ENCODE data around the gene BCAS3. TPM values are rescaled to one million over a fixed set of nuclear protein-coding genes. Genes with fewer than 3 reads are reported as not detected.

The BCAS3 gene
- total RNA-seq, 1 donor from 2014 or later, result 14.5 TPM

DNA sequence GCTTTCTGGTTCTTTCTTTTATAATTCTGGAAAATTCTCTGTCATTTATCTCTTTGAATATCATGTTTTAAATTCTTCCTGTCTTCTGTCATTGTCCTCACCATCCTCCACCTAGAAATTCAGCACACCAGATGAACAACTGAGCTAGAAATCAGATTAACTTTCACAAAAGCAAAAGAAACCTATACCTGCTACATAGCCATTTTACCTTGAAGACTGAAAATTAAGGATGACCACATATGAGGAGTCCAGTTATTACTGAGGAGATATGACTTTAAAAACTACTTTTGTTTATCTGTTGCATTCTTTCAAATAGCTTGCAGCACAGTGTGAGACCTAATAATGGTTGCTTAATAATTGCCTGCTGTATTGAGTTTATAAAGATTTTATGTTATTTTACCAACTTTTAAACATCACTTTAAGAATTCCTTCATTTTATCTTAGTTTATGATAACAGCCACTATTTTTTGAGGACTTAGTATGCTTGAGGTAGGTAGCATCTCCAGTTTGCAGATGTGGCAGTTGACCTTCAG is 104.3 kb downstream of the BCAS3 start:
- H3K4me3 Mint-ChIP-seq (ENCODE audit: unreplicated experiment), result no peak overlapping the region
- no peaks in the 10 kb centered on the region for H3K36me3 Mint-ChIP-seq (ENCODE audit: low read depth, unreplicated experiment)
- Histone ChIP-seq H3K4me1 (ENCODE audit: insufficient read depth, low read length) (no peaks in the 10 kb centered on the region), H3K27ac (ENCODE audit: low read depth, low read length) (no peak overlapping the region), H3K27me3 (ENCODE audit: insufficient read depth, low read length) (no peaks in the 10 kb centered on the region), H3K9ac (ENCODE audit: low read length) (no peak overlapping the region), H3K36me3 (ENCODE audit: insufficient read depth, low read length) (no peaks in the 10 kb centered on the region), H3K9me3 (ENCODE audit: insufficient read depth, low read depth, low read length) (no peaks in the 10 kb centered on the region), H3K4me2 (ENCODE audit: low read length) (no peak overlapping the region), H2AFZ (ENCODE audit: low read depth, low read length) (no peak overlapping the region), H4K20me1 (ENCODE audit: insufficient read depth, low read length) (no peaks in the 10 kb centered on the region), H3K4me3 (ENCODE audit: insufficient read depth, low read depth, low read length) (no peak overlapping the region), H3K79me2 (ENCODE audit: insufficient read depth, low read length) (no peaks in the 10 kb centered on the region)
- DNase-seq (ENCODE audit: low read depth) (no peak), FAIRE-seq (no peak)
- H3K27ac Mint-ChIP-seq (ENCODE audit: unreplicated experiment), result no peak overlapping the region
- no peaks in the 10 kb centered on the region for H3K9me3 Mint-ChIP-seq (ENCODE audit: unreplicated experiment)
- TF ChIP-seq, protein P1, sequence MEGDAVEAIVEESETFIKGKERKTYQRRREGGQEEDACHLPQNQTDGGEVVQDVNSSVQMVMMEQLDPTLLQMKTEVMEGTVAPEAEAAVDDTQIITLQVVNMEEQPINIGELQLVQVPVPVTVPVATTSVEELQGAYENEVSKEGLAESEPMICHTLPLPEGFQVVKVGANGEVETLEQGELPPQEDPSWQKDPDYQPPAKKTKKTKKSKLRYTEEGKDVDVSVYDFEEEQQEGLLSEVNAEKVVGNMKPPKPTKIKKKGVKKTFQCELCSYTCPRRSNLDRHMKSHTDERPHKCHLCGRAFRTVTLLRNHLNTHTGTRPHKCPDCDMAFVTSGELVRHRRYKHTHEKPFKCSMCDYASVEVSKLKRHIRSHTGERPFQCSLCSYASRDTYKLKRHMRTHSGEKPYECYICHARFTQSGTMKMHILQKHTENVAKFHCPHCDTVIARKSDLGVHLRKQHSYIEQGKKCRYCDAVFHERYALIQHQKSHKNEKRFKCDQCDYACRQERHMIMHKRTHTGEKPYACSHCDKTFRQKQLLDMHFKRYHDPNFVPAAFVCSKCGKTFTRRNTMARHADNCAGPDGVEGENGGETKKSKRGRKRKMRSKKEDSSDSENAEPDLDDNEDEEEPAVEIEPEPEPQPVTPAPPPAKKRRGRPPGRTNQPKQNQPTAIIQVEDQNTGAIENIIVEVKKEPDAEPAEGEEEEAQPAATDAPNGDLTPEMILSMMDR (IDR thresholded peaks at IDR 0.05; ENCODE audit: insufficient read depth, low read depth, low read length), result no peak
- no peak for TF ChIP-seq EZH2 (IDR thresholded peaks at IDR 0.05; ENCODE audit: insufficient read depth, low read length)
- no peaks in the 10 kb centered on the region for H3K4me1 Mint-ChIP-seq (ENCODE audit: low read depth, unreplicated experiment)
- H3K27me3 Mint-ChIP-seq (ENCODE audit: low read depth, unreplicated experiment), result no peaks in the 10 kb centered on the region

DNA sequence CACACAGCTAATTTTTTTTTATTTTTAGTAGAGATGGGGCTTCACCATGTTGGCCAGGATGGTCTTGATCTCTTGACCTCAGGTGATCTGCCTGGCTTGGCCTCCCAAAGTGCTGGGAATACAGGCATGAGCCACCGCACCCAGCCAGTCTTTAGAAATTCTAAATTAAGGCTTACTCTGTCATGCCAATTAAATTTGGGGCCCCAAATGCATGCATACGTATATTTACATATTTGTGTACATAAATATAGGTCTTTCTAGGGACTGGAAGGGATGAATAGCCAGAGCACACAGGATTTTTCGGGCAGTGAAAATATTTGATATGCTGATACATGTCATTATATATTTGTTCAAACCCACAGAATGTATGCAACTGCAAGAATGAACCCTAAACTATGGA is 105.1 kb downstream of the BCAS3 start:
- Histone ChIP-seq H3K36me3 (ENCODE audit: insufficient read depth, low read length) (no peaks in the 10 kb centered on the region), H3K9ac (ENCODE audit: low read length) (no peak overlapping the region), H3K4me1 (ENCODE audit: insufficient read depth, low read length) (no peaks in the 10 kb centered on the region), H3K4me2 (ENCODE audit: low read length) (no peak overlapping the region), H3K27me3 (ENCODE audit: insufficient read depth, low read length) (no peaks in the 10 kb centered on the region), H3K27ac (ENCODE audit: low read depth, low read length) (no peak overlapping the region), H2AFZ (ENCODE audit: low read depth, low read length) (no peak overlapping the region), H3K4me3 (ENCODE audit: insufficient read depth, low read depth, low read length) (no peak overlapping the region), H3K9me3 (ENCODE audit: insufficient read depth, low read depth, low read length) (no peaks in the 10 kb centered on the region), H3K79me2 (ENCODE audit: insufficient read depth, low read length) (no peaks in the 10 kb centered on the region), H4K20me1 (ENCODE audit: insufficient read depth, low read length) (no peaks in the 10 kb centered on the region)
- Mint-ChIP-seq H3K9me3 (ENCODE audit: unreplicated experiment) (no peaks in the 10 kb centered on the region), H3K4me1 (ENCODE audit: low read depth, unreplicated experiment) (no peaks in the 10 kb centered on the region), H3K27me3 (ENCODE audit: low read depth, unreplicated experiment) (no peaks in the 10 kb centered on the region), H3K36me3 (ENCODE audit: low read depth, unreplicated experiment) (no peaks in the 10 kb centered on the region), H3K27ac (ENCODE audit: unreplicated experiment) (no peak overlapping the region), H3K4me3 (ENCODE audit: unreplicated experiment) (no peak overlapping the region)
- FAIRE-seq, result no peak
- TF ChIP-seq, protein P1 (IDR thresholded peaks at IDR 0.05; ENCODE audit: insufficient read depth, low read depth, low read length), result no peak
- no peak for TF ChIP-seq EZH2 (IDR thresholded peaks at IDR 0.05; ENCODE audit: insufficient read depth, low read length)
- no peak for DNase-seq (ENCODE audit: low read depth)

DNA sequence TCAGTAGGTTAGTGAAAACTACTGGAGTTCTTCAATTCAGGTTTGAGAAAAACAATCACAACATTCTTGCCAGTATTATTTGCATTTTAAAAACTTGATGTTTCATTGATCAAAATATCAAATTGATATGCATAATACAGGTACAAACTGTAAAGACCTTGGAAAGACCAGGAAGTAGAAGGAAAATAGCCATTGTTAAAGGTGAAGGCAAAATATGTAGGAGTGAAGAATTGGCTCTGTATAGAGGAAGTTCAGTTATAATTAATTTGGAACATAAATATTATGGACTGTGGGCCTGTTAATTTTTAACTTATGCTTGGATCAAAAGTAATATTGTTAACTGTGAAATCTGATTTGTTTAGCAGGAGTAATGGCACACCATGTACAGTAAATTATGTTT is 112.6 kb downstream of the BCAS3 start:
- Mint-ChIP-seq H3K36me3 (ENCODE audit: low read depth, unreplicated experiment) (no peaks in the 10 kb centered on the region), H3K4me3 (ENCODE audit: unreplicated experiment) (no peak overlapping the region), H3K27me3 (ENCODE audit: low read depth, unreplicated experiment) (no peaks in the 10 kb centered on the region), H3K27ac (ENCODE audit: unreplicated experiment) (no peak overlapping the region), H3K9me3 (ENCODE audit: unreplicated experiment) (no peaks in the 10 kb centered on the region), H3K4me1 (ENCODE audit: low read depth, unreplicated experiment) (no peaks in the 10 kb centered on the region)
- no peak overlapping the region for H3K9ac ChIP-seq (ENCODE audit: low read length)
- no peaks in the 10 kb centered on the region for H3K27me3 ChIP-seq (ENCODE audit: insufficient read depth, low read length)
- TF ChIP-seq, protein P1 (IDR thresholded peaks at IDR 0.05; ENCODE audit: insufficient read depth, low read depth, low read length), result no peak
- TF ChIP-seq EZH2 (IDR thresholded peaks at IDR 0.05; ENCODE audit: insufficient read depth, low read length), result no peak
- no peak overlapping the region for H3K4me2 ChIP-seq (ENCODE audit: low read length)
- no peak for DNase-seq (ENCODE audit: low read depth)
- no peak overlapping the region for H3K4me3 ChIP-seq (ENCODE audit: insufficient read depth, low read depth, low read length)
- H2AFZ ChIP-seq (ENCODE audit: low read depth, low read length), result no peak overlapping the region
- no peaks in the 10 kb centered on the region for H3K79me2 ChIP-seq (ENCODE audit: insufficient read depth, low read length)
- no peaks in the 10 kb centered on the region for H3K36me3 ChIP-seq (ENCODE audit: insufficient read depth, low read length)
- no peaks in the 10 kb centered on the region for H3K4me1 ChIP-seq (ENCODE audit: insufficient read depth, low read length)
- no peak for FAIRE-seq
- H3K27ac ChIP-seq (ENCODE audit: low read depth, low read length), result no peak overlapping the region
- no peaks in the 10 kb centered on the region for H3K9me3 ChIP-seq (ENCODE audit: insufficient read depth, low read depth, low read length)
- no peaks in the 10 kb centered on the region for H4K20me1 ChIP-seq (ENCODE audit: insufficient read depth, low read length)
